ENCODE data around the gene LRRC4B. TPM values are rescaled to one million over a fixed set of nuclear protein-coding genes. Genes with fewer than 3 reads are reported as not detected.
A peak's percentile ranks its signal among the peaks of the same experiment; 100 is the strongest.

LRRC4B gene
- total RNA-seq, 4 donors from 2014 or later: 0.59 to 3.0 (median 1.6) TPM

GRCh38 chr19:50506700-50507099, 61.5 kb downstream of the LRRC4B start:
- Histone ChIP-seq H3K4me3 (replicated peaks in 1 of 3) (no peak overlapping the region), H3K9me3 (no peaks in the 10 kb centered on the region), H3K27me3 (no peaks in the 10 kb centered on the region), H3K27ac (no peak overlapping the region), H3K4me1 (peaks cover 17 to 20% of the 10 kb centered on the region in 2 donors), H3K36me3 (peaks cover 0 to 6% of the 10 kb centered on the region in 2 donors)
- no peak for DNase-seq
- intact Hi-C loops (cut with DNase I): no loop called here
- WGBS, 2 donors: 92 to 97% methylated on average over 5 to 10 of the region's 10 CpGs
- no peak for TF ChIP-seq CTCF (IDR thresholded peaks at IDR 0.05)
- no peak for TF ChIP-seq POLR2A (IDR thresholded peaks at IDR 0.05)

- 93 to 94% methylated on average over 11 to 15 of the region's 30 CpGs for whole genome bisulfite sequencing, 2 donors
- no peak for DNase-seq
- Histone ChIP-seq H3K4me1 (peaks cover 23 to 26% of the 10 kb centered on the region in 2 donors), H3K4me3 (replicated peaks in 1 of 3) (no peak overlapping the region), H3K36me3 (peaks cover 0 to 6% of the 10 kb centered on the region in 2 donors), H3K9me3 (no peaks in the 10 kb centered on the region), H3K27me3 (no peaks in the 10 kb centered on the region), H3K27ac (no peak overlapping the region)
- intact Hi-C loops (cut with DNase I): no loop called here
- no peak for TF ChIP-seq CTCF (IDR thresholded peaks at IDR 0.05)
Observed at GRCh38 chr19:50505856-50506611, 62.2 kb downstream of the LRRC4B start.

- H3K27ac ChIP-seq: peak overlapping the region; percentile 88 to 97 (median 91)
Observed at GRCh38 chr19:50501568-50502475, 66.4 kb downstream of the LRRC4B start.

GRCh38 chr19:50501186-50501567, 67.1 kb downstream of the LRRC4B start:
- no peak for TF ChIP-seq CTCF (IDR thresholded peaks at IDR 0.05)
- no peak for TF ChIP-seq POLR2A (IDR thresholded peaks at IDR 0.05)
- Histone ChIP-seq H3K9me3 (no peaks in the 10 kb centered on the region), H3K27me3 (no peaks in the 10 kb centered on the region), H3K36me3 (peaks cover 0 to 4% of the 10 kb centered on the region in 2 donors), H3K27ac (peak overlapping the region; percentile 88 to 97 (median 91)), H3K4me3 (replicated peaks in 1 of 3) (peak overlapping the region in 1 of 3 donors; percentile 16), H3K4me1 (peaks cover 29 to 30% of the 10 kb centered on the region in 2 donors)
- DNase-seq: peak; percentile 42 to 52
- 62 to 64% methylated on average over 8 to 9 of the region's 12 CpGs for WGBS, 2 donors
- intact Hi-C loops (cut with DNase I): no loop called here

More at GRCh38 chr19:50501568-50502475, 66.4 kb downstream of the LRRC4B start:
- peaks cover 28 to 30% of the 10 kb centered on the region in 2 donors for H3K4me1 ChIP-seq
- peak overlapping the region in 1 of 3 donors; percentile 16 for H3K4me3 ChIP-seq (replicated peaks in 1 of 3)
- whole genome bisulfite sequencing, 2 donors: 34 to 43% methylated on average over 25 of the region's 25 CpGs
- H3K36me3 ChIP-seq: peaks cover 0 to 6% of the 10 kb centered on the region in 2 donors
- DNase-seq: peak; percentile 96 to 97
- peak in 1 of 2 donors; percentile 73 for TF ChIP-seq POLR2A (IDR thresholded peaks at IDR 0.05)
- no peak for TF ChIP-seq CTCF (IDR thresholded peaks at IDR 0.05)
- H3K27me3 ChIP-seq: no peaks in the 10 kb centered on the region
- intact Hi-C loops (cut with DNase I): no loop called here
- H3K9me3 ChIP-seq: no peaks in the 10 kb centered on the region

Measured in thyroid gland (tissue), 4 donors.